HL-60/S4 treated with phorbol 12-myristate 13-acetate at 8.2 ng/mL for 4 days and 3 days (cell line): ENCODE measurements around the gene CERK.

Source experiments
- in situ Hi-C: fragments of 300-500 bp; cut with MboI; formaldehyde crosslinking; loops from 2 replicates; pipeline ENCODE4 v1.15.0; 2022; ENCODE audit warnings: low sequenced_read_pairs

CERK gene

DNA sequence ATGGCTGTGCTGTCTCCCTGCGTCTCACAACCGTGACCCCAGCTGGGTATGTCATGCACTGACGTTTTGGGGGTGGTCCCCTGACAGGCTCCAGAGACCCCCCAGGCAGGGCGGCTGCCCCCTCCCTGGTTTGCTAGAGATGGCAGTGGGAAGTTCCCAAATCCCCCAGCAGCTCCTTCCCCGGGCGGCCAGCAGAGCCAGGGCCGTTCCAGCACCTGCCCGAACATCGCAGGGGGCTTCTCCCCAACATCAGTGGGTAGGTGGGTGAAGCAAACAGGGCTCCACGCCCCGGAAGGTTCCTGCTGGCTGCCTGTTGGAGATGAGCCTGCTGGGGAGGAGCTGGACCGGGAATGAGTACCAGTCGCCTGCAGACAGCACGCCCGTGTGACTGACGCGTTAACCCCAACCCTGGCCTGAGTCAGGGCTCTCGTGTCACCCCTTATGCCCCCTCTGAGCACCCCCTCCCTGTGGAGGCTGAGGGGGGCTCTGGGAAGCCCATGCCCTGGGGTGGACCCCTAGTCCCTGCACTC is 72.2 kb downstream of the CERK start:
- in situ Hi-C loops = no loop called here

DNA sequence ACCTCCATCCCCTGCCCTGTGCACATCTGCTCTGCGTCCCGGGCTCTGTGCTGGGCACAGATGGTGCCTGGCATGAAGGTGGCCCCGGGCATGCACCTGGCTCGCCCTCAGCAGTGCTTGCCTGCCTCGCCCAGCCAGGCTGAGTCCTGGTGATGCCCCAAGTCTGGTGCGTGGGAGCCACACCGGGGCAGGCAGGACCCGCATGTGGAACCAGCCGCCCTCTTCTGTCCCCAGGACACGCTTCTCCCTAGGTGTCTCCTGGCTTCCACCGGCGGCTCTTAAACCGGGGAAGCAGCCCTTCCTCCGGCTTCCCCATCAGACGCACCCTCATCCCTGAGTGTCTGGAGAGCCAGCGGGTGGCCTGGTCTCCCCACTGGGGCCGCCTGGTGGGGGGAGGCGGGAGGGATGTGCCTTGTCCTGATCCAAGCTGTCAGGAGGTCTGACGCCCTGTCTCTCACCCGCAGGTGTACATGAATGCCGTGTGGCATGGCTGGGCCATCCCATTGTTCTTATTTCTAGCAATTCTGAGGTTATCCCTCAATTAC is 72.8 kb downstream of the CERK start:
- in situ Hi-C loops = no loop called here

DNA sequence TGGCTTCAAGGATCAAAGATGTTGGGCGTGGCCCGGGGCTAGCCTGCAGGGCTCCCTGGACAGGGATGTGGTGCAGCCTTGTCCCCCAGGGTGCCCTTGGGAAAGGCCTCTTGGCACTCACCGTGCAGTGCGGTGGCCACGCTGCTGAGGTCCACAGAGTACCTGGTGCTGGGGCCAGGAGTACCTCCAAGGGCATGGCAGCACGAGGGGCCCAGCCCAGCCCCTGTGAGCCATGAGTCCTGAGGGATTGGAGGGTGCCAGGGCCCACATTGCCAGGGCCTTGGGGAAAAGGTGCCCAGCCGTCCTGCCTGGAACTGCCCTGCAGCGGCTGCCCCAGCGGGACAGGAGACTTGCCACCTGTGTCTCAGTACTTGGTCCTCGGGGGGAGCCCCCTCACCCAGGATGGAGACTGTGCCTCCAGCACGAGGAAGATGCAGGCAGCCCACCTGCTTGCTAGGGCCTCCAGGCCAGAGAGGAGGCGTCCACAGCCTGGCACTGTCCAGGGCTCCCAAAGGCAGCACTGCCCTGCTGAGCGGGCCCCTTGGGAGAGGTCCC is 73.7 kb downstream of the CERK start:
- in situ Hi-C loops = no loop called here

DNA sequence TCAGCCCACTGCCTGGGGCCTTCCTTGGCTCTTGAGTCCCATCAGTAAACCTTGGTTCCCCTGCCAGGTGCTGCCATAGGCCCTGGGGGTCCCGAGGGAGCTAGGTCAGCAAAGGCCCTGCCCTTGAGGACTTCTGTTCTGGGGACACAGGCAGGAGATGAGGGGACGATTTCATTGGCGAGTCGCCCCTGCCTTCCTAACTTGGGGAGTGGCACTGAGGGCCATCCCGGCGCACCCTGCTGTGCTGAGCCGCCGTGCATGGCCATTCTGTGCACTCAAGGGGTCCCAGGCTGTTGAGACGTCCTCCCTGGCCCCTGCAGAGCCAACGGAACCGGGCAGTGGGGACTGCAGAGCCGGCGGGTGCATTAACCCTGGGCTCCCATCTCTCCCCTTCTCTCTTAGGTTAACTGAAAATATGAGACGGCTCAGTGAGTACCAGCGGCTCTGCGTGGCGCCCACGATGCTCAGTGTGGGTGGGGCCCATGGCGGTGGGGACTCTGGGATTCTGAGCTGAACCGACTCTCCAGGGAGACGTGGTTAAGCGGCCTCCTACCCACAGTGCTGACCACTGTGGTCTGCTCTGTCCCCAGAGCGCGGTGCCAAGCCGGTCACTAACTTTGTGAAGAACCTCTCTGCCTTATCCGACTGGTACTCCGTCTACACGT is 74.5 kb downstream of the CERK start:
- in situ Hi-C loops = no loop called here

DNA sequence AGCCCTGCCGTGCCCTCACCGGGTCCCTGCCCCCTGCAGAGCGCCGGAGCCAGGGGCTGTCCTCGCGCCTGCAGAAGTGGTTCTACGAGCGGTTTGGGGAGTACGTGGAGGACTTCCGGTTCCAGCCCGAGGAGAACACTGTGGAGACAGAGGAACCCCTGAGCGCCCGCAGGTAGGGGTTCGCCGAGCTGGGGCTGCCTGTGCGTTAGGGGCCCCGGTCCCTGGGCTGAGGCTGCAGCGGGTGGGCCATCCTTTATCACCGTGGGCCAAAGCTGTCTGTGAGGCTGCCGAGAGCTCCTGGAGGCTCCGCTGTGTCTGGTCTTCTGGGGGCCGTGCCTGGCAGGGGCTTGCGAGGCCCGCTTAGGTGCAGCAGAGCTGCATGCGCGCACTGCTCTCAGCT is 75.1 kb downstream of the CERK start:
- in situ Hi-C loops = no loop called here

DNA sequence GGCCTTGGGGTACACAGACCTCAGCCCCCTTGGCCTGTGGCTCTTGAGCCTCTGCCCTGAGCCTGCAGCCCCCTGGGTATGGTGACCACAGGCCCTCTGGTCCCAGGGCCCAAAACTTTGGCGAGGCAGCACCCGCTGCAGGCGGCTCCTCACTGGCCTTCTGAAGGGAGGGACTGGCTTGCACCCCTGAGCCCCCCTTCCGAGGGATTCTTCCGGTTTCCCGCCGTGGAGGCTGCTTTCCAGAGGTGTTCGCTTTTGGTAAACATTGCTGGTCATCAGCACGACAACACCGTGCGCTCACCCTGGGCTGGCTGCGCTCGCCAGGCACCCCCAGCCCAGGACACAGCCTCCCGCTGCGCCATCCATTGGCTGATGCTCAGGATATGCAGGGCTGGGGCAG is 75.8 kb downstream of the CERK start:
- in situ Hi-C loops = no loop called here

DNA sequence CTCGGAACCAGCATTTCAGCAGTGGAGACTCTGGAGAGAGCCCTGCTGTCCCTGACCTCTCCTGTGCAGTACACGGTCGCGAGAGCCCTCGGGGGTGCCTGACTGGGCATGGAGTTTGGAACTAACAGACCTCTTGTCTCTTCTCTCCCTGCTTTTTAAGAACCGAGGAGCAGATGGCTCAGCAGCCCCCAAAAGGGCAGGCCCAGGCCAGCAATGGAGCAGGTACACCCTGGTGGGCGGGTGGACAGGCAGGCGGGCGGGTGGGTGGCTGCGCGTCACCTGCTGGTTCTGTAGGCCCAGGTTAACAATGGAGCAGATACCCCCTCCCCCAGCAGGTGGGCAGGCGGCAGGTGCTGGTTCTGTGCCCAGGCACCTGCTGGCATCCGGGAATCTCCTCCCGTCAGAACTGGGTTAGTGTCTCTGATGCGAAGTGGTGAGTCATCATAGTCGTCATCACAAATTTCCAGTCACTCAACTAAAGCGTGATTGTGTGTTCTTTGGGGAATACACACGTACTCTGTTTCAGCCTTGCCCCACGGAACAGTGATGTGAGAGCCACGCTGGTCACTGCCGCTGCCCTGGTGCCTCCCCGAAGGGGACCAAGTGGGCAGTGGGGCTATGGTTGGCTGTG is 76.7 kb downstream of the CERK start:
- in situ Hi-C loops = no loop called here

DNA sequence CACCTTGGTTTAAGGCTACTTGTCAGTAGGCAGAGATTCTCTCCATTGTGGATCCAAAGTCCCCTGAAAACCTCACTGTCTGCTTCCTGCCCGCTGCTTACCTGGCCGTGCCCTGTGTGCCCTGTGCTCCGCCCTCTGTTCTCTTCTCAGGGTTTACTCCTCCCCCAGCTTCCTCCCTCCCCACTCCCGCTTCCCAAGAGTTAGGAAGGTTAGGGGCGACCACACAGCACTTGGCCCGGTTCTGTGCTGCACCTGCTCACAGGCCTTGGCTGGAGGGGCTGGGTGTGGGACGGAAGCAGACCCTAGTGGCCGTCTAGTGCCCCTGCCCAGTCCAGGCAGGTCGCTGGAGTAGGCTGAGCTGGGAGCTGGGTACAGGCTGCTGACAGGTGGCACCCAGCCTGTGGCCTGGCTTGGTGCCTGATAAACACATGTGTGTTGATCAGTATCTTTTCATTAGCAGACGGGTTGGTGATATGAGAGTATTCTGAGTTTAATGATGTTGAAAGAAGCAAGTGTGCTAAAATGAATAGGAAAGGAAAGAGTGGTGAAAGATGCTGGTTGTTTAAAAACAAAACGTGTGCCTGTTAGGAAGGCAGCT is 77.3 kb downstream of the CERK start:
- in situ Hi-C loops = no loop called here

DNA sequence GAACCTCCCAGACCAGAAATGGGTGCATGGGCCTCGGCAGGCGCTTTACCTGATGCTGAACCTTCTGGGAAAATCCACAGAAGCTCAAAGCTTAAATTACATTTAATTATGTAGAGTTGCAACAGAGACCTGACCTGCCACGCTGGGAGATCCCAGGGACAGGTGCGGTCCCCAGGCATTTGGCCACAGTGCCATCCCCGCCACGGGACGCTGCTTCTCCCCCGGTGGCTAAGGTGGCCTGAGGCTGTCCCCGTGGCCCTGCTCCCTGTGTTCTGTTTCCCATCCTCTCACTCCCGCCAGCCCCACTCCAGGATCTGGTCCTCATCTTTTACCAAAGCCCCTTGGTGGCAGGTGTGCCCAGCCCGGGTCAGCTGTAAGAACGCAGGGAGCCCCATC is 78.3 kb downstream of the CERK start:
- in situ Hi-C loops = no loop called here

DNA sequence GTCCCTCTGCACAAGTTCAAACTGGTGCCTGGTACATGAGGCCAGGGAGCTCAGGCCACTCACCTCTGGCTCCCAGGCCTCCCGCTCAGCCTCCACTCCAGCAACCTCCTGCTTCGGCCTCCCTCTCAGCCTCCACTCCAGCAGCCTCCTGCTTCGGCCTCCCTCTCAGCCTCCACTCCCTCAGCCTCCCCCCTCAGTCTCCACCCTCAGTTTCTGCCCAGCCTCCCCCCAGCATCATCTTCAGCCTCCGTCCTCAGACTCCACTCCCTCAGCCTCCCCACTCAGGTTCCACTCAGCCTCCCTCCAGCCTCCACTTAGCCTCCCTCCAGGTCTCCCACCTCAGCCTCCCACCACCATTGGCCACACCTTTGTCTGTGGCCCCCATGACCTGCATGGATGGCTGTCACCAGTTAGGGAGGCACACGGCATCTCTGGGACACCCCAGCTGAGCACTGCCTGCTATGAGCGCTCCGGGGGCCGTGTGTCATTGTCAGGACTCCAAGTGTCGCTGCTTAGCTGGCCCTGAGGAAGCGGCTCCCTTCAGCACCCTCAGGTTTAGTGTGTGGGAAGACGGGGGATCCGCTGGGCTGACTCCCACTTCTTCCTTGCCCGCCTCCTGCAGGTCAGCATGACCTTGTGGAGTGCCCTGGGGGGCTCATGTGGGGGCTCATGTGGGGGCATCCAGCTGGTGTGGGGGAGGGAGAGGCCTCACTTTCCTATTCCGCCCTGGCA is 78.8 kb downstream of the CERK start:
- in situ Hi-C loops = no loop called here

DNA sequence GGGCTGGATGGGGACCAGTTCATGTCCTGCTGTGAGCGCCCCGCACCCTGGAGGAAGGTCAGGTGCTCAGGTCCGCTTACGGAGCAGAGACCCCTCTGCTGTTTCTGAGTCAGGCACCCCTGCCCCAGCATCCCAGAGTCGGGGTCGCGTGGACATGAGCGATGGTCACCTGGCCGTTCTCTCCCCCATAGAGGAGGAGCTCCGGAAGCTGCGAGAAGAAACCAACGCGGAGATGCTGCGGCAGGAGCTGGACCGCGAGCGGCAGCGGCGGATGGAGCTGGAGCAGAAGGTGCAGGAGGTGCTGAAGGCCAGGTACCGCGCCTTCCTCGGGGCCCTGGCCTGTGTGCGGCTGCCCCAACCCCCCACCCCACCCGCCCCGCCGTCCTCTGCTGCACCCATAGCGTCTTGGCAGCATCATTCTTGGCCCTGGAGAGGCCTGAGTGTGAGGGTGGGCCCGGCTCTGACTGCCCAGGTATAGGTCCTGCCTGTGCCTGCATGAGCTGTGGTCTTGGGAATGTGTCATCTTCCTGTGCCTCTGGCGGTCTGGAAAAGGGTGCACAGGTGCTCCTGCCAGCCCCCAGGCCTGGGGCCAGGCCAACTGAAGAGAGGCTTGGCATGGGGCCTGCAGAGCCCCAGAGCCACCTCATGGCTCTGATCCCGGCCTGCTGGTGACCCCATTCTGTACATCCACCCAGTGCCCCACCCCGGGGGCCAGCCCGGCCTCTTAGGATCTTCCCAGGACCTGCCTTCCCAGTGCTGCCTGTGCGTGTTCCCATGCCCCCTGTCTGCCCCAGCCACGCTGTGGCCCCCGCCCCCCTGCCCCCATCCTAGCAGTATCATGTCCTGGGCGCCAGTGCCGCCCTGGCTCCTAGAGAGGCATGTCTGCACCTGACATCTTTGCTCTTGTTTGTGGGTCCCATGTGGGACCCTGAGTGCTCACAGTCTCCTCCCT is 79.8 kb downstream of the CERK start:
- in situ Hi-C loops = no loop called here

DNA sequence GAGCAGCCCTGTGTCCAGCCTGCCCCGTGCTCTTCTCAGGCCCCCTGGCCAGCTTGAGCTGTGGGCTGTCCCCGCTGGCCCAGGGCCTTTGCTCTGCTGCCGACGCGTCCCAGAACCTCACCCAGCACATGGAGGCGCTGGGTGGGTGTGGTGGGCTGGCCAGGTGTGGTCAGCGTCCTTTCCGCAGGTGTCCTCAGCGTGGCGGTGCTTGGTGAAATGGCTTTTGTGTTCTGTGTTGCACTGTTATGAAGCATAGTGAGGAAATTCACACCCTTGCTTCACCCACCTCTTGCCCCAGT is 80.4 kb downstream of the CERK start:
- in situ Hi-C loops = no loop called here

DNA sequence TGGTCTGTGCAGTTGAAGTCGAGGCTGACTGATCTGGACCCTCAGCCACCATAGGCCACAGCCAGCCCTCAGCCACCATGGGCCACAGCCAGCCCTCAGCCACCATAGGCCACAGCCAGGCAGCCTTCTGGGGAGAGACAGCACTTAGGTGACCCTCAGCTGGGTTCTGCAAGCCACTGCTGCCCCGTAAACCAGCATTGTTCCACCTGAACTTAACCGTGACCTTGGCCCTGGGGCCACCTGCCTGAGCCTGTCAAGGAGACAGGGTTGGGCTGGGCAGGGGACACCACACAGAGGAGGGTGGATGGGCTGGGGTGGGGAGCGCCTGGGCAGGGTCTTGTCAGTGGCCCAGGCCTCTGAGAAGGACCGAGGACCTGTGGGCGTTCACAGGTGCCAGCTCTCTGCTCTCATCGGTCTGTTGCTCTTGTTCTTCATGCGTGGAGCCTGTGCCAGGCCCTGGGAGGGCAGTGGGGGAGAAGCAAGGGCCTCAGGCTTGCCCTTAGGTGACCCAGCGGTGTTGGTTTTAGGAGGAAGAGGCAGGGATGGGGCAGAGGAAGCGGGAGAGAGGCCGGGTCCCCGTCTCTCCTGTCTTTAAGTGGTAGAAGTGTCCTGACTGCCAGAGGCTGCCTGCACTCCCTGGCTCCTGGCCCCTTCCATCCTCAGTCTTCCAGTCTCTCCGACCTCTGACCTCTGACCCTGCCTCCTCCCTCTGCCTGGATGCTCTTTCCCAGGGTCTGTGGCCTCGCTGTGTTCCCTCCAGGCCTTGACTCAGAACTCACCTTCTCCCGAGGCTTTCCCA is 81.0 kb downstream of the CERK start:
- in situ Hi-C loops = no loop called here

DNA sequence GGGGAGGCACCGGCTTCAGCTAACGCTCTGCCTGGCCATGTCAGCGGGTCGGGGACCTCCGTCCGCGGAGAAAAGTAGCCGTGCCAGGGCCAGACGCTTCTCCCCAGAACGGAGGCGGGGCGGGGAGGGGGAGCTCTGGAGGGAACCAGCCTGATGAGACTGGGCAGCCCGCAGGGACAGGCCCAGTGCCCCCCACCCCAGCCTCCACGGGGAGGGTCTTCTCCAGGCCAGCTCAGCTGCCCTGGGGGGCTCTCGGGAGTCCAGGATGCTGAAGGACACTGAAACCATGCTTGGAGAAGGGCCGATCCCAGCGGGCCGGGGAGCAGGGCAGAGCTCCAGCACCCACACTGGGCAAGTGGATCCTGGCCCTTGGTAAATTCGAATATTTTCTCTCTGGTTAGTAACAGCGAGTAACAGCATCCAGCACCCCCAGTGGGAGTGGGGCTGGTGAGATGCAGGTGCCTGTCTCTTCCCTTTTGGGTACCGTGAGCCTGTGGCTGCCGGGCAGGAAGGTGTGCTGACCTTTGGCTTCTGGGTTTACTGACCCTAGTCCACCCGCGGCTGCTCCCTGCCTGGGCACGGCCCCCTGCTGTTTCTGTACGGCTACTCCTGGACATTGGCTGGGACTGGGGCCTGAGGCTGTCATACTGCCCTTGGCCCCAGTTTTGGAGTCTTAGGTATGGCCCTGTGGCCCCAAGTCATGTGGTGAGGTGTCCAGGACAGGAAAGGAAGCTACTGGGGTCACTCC is 82.0 kb downstream of the CERK start:
- in situ Hi-C loops = no loop called here

DNA sequence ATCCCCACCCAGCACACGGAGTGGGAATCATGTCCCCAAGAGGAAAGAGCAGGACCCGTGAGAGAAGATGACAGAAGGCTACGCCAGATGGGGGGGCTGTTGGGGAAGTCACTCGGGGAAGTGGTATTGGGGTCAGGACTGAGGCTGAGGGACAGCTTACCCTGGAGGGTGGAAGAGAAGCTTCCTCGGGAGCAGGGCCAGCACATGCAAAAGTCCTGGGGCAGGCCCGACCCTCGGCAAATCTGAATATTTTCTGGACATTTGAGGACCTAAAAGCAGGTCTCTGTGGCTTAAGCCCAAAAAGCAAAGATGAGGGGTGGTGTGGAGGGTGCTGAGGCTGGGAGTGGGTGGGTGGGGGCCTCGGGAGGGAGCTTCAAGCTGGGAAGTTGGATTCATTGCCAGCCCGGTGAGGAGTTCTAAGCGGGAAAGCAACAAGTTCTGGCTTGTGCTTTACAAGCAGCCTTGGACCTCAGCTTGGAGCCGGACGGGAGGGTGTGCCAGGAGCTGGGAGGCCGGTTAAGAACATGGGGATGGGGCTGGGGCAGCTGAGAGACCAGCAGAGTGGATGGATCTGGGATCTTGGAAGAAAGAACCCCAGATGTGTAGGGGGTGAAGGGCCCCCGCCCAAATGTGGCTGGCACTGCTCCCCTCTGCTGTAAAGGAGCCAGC is 83.0 kb downstream of the CERK start:
- in situ Hi-C loops = no loop called here

DNA sequence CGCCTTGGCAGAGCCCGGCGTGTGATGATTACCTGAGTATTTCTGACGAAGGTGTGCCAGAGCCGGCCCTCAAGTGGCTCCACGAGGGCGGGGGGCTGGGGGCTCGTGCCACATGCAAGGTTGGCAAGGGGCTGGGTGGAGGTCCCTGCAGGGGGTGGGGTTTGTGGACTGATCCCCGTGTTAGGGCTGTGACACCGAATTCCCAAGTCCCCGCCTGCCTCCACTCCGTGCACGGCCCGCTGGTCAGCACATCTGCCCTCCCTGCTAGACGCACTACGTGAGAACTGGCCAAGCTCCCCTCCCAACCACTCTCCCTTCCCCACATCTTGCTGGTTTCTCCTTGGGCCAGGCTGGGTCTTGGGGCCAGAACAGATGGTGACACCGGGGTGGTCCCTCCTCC is 83.6 kb downstream of the CERK start:
- in situ Hi-C loops = no loop called here

DNA sequence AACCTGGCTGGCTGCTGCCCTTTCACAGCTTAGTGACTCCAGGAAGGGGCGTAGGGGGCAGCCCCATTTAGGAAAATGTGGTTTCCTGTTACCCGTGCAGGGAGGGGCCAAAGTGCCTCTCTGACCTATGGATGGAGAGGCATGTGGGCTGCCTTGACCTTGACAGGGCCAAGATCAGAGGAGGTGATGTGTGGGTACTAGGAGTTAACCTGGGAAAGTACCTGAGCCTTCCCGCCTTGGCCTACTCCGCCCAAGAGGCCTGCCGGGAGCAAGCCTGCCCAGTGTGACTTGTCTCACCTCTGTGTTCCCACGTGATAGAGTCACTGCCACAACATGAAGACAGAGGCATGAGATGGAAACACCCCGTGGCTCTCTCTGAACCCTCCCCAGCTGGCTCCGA is 84.5 kb downstream of the CERK start:
- in situ Hi-C loops = no loop called here

DNA sequence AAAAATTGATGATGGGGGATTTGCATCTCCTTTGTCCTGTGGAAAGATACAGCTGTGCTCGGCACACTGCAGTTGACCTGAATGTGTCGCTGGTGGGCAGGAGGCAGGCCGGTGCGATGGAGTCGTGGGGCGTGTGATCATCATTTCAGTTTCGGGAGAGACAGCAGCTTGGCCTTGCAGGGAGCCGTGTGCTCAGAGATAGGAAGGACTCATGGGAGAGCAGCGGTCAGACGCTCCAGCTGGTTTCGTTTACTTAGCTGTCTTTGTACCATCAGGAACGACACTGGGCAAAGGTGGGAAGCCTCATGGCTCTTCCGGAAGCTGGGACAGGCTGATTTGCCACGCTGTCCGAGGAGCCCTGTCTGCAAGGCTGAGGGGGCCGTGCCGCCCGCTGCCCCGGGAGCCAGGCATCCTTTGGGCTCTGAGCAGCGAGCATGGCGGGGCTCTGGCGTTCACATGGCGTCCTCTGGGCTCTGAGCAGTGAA is 85.2 kb downstream of the CERK start:
- in situ Hi-C loops = no loop called here
